D721Med (cell line): Measurements from ENCODE around the gene SLC6A8.
A peak's percentile ranks its signal among the peaks of the same experiment; 100 is the strongest.

Source experiments
- DNase-seq: peaks from one replicate; pipeline ENCODE4 v3.0.0; 2011; ENCODE audit warnings: low spot score; ENCODE audit not compliant: insufficient read length
- FAIRE-seq: peaks from 2 replicates; lab custom pipeline; 2011; peaks lifted over from hg19 to GRCh38; lab: Jason Lieb, UNC
- TF ChIP-seq, protein P1 (sequence below): IDR thresholded peaks from 2 replicates; pipeline ENCODE4 v1.5.1; 2012; ENCODE audit warnings: mild to moderate bottlenecking, control low read depth; ENCODE audit not compliant: insufficient read depth; ENCODE audit errors: missing control alignments

Gene SLC6A8

DNA sequence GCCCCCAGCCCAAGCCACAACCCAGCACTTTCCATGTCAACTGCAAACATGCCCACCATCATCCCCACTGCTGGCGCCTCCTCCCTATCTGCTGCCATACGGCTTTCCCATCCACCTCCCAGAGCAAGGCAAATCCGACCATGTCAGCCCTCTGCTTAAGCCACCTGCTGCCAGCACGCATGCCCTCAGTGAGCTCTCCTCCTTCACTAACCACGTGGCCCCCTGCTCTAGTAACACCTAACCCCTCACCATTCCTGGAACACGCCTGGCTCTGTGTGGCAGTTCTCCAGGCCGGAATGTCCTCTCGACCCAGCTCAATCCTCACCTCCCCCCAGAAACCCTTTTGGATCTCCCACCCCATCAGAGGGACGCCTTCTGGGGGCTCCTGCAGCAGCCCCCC is 19.1 kb downstream of the SLC6A8 start:
- TF ChIP-seq, protein P1, sequence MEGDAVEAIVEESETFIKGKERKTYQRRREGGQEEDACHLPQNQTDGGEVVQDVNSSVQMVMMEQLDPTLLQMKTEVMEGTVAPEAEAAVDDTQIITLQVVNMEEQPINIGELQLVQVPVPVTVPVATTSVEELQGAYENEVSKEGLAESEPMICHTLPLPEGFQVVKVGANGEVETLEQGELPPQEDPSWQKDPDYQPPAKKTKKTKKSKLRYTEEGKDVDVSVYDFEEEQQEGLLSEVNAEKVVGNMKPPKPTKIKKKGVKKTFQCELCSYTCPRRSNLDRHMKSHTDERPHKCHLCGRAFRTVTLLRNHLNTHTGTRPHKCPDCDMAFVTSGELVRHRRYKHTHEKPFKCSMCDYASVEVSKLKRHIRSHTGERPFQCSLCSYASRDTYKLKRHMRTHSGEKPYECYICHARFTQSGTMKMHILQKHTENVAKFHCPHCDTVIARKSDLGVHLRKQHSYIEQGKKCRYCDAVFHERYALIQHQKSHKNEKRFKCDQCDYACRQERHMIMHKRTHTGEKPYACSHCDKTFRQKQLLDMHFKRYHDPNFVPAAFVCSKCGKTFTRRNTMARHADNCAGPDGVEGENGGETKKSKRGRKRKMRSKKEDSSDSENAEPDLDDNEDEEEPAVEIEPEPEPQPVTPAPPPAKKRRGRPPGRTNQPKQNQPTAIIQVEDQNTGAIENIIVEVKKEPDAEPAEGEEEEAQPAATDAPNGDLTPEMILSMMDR = no peak
- no peak for FAIRE-seq
- no peak for DNase-seq

DNA sequence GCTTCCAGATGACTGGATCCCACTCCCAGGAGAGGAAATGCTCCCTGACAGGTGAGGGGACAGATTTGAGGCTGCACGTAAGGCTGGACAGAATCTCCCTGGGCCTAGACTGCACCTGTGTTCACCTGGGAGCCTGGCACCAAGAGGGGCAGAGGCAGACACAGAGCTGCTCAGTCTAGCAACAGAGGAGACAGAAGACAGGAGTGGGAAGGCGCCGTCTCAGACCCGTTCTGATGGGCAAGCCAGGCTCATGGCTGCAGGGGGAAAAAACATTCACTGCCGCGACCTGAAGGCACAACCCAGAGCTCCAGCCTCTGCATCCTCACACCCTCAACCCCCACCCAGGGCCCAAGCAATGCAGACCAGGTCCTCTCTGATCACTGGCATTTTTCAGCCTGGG is 19.7 kb downstream of the SLC6A8 start:
- DNase-seq (no peak), FAIRE-seq (no peak)
- TF ChIP-seq, protein P1 = no peak

DNA sequence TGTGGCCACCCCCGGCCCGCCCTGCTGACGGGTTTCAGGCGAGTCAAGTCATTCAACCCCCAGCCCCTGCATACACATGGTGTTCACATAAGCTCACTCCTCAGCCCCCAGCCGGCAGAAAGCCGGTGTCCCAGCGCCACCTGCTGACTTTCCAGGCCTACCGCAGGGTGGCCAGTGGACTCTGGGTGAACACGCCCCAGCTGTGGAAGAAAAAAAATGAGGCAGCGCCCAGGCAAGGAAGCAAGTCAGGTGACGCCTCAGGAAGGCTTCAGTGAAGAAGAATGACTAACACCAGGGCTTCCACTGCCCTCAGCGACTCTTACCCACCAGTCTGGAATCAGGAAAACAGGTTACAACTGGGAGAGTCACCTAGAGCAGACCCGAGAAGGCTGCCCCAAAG is 20.7 kb downstream of the SLC6A8 start:
- TF ChIP-seq, protein P1 = peak; percentile 49
- FAIRE-seq (no peak), DNase-seq (peak; percentile 61)

DNA sequence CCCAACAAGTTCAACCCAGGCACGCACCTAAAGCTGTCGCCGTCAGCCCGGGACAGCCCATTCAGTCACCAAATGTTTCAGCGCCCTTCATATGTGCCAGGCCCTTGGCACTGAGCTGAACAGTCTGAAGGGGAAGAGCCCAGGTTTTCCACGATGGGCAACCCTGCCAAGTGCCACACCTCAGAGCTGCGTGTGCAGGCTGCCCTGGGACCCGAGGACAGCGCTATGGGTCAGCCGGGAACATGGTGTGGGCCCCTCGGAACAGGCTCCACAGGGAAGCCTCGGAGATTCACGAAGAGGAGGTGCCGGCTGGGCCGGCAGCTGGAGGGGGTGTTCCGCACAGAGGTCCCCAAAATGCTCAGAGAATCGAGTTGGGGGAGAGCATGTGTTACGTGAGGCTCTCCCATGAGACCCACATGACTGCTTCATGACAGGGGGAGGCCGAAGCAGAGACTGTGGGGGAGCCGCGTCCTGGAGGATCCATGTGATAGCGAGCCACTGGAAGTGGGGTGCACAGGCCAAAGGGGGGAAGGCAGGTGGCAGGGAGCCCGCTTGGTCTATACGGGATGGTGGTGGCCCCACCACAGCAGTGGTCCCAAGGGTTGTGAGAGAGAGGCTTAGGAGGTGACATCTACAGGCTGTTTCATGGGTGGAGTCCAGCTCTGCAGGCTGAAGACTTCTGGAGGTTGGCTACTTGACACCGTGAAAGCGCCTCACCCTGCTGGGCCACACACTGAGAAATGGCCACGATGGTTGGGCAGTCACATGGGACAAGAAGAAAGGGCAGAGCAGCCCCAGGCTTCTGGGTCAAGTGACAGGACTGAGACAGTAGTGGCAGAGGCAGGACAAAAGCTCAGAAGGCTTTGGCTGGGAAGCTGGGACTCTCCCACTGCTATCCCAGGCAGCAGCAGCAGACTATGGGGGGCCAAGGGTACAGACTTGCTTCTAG is 22.3 kb downstream of the SLC6A8 start:
- FAIRE-seq (no peak), DNase-seq (no peak)
- TF ChIP-seq, protein P1 = no peak

DNA sequence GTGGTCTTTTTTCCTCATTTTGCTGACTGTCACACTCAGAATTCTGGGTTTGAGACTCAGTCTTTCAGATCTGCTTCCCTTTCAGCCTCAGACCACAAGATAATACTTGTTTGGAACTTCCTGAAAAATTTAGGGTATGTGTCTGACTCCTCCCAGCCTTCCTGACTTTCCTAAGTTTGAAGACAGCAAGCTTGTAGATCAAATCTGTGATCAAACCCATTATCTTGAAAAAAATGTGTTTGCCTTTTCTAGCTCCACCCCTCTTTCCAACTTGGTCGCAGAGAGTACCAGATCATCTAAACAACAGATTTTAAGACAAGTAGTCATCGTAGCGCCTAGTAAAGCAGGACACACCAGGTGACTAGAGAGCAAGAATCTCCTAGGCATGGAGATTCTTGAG is 26.5 kb downstream of the SLC6A8 start:
- FAIRE-seq = no peak
- TF ChIP-seq, protein P1 = no peak
- DNase-seq = no peak

DNA sequence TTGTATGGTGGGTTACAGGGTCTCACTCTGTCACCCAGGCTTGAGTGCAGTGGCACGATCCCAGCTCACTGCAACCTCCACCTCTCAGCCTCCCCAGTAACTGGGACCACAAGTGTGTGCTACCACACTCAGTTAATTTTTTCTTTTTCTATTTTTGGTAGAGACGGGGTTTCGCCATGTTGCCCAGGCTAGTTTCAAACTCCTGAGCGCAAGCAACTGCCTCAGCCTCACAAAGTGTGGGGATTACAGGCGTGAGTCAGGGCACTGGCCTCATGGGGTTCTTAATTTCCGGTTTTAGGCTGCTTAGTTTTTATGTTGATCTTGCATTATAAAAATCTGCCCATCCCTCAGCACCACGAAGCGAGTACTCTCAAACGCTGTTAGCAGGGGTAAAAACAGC is 29.7 kb downstream of the SLC6A8 start:
- FAIRE-seq = no peak
- TF ChIP-seq, protein P1 = no peak
- no peak for DNase-seq

DNA sequence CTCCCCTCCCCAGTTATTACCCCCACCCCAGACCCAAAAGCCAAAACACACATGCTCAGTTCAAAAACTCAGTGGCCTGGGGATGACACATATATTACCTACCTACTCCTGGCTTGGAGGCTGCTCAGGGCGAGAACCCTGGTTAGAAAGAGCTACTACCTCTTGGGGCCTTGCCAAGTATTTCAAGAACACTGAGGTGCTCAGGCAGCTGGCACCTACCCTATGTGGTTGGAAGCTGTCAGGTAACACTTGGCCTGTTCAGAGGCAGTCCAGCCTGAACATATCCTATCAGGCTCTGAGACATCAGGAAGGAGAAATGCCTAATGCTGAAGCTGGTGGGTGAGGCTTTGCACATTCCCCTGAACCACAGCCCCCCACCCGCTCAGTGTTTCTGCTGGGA is 31.5 kb downstream of the SLC6A8 start:
- no peak for FAIRE-seq
- TF ChIP-seq, protein P1 = no peak
- no peak for DNase-seq
